HepG2 (cell line): ENCODE results near the gene DCAF15. TPM values are rescaled to one million over a fixed set of nuclear protein-coding genes. Genes with fewer than 3 reads are reported as not detected.

Experiments used
- ATAC-seq: fragments of 200-7000 bp; cut with Tn5 transposase; 3 replicates; pipeline ENCODE4 v1.9.1; 2020; ENCODE audit warnings: mild to moderate bottlenecking, moderate library complexity
- BruUV-seq: library from RNA; stranded (reverse); fragments of 400-500 nt; replicated peaks from 2 replicates; lab custom pipeline; 2021; lab: Mats Ljungman, UMichigan
- CTCF ChIA-PET: fragments of 300-600 bp; formaldehyde crosslinking; extraction: SDS; loops from one replicate; lab custom pipeline; 2021; ENCODE audit warnings: low total read pairs, inconsistent platforms, low intra/inter-chr PET ratio; lab: Yijun Ruan, JAX
- POLR2A ChIA-PET: fragments of 350-600 bp; sonication (Branson Sonifier 250); formaldehyde crosslinking; loops from one replicate; lab custom pipeline; 2020; ENCODE audit warnings: antibody characterized with exemption, inconsistent platforms; lab: Yijun Ruan, JAX
- DNase-seq: peaks from one replicate; pipeline ENCODE4 v3.0.0-alpha.2; 2015; ENCODE audit warnings: low spot score
- FAIRE-seq: peaks from 3 replicates; lab custom pipeline; 2011; peaks lifted over from hg19 to GRCh38; lab: Jason Lieb, UNC
- H2AFZ ChIP-seq: one replicate; pipeline ENCODE4 v1.6.1; 2011; ENCODE audit warnings: low read length, inconsistent platforms
- H3K27ac ChIP-seq: fragments of 300-600 bp; 3 replicates; pipeline ENCODE4 v1.8.0; 2011; ENCODE audit warnings: mixed run types, mild to moderate bottlenecking, mixed read lengths, low read length, inconsistent platforms; ENCODE audit not compliant: insufficient read depth; ENCODE audit errors: extremely low read length
- H3K27me3 ChIP-seq, 2 experiments: fragments of 200-600 bp in 1 of 2; 2 replicates in 1 of 2; 3 replicates in 1 of 2; pipeline versions ENCODE4 v1.6.0 to v1.8.0; 2011; ENCODE audit warnings: low read length in 2 of 2, mild to moderate bottlenecking in 2 of 2, moderate library complexity in 2 of 2, inconsistent platforms in 1 of 2; ENCODE audit not compliant: insufficient read depth in 2 of 2, control insufficient read depth in 1 of 2
- H3K36me3 ChIP-seq, 2 experiments: fragments of 200-600 bp in 1 of 2; replicated peaks in 1 of 2; 2 replicates in 1 of 2; 3 replicates in 1 of 2; pipeline versions ENCODE4 v1.5.1 to v1.8.0; 2011; ENCODE audit warnings: low read length in 2 of 2, inconsistent platforms in 1 of 2; ENCODE audit not compliant: insufficient read depth in 2 of 2, control insufficient read depth in 1 of 2
- H3K4me1 ChIP-seq: 2 replicates; pipeline ENCODE4 v1.5.1; 2012; ENCODE audit warnings: low read length, inconsistent platforms; ENCODE audit not compliant: insufficient read depth
- H3K4me2 ChIP-seq: 2 replicates; pipeline ENCODE4 v1.6.0; 2011; ENCODE audit warnings: low read depth, low read length, inconsistent platforms
- H3K4me3 ChIP-seq, 3 experiments: fragments of 200-600 bp in 1 of 3; sonication (generic), shearing (Covaris generic) in 1 of 3; replicated peaks in 1 of 3; 2 replicates each; pipeline ENCODE4 v1.5.1; 2011 to 2016; ENCODE audit warnings: low read length in 3 of 3, inconsistent platforms in 2 of 3, low read depth in 2 of 3, mild to moderate bottlenecking in 2 of 3, control low read depth in 1 of 3, mixed read lengths in 1 of 3; ENCODE audit not compliant: insufficient read depth in 1 of 3
- H3K79me2 ChIP-seq: one replicate; pipeline ENCODE4 v1.6.1; 2011; ENCODE audit warnings: low read length, inconsistent platforms; ENCODE audit not compliant: insufficient read depth
- H3K9ac ChIP-seq: 2 replicates; pipeline ENCODE4 v1.6.0; 2011; ENCODE audit warnings: mild to moderate bottlenecking, low read depth, low read length, inconsistent platforms; ENCODE audit not compliant: insufficient read depth
- H3K9me3 ChIP-seq: 2 replicates; pipeline ENCODE4 v1.5.1; 2012; ENCODE audit warnings: mild to moderate bottlenecking, low read length
- H4K20me1 ChIP-seq: 2 replicates; pipeline ENCODE4 v1.6.0; 2011; ENCODE audit warnings: inconsistent platforms, mild to moderate bottlenecking, low read length, moderate library complexity; ENCODE audit not compliant: insufficient read depth
- BCL3 ChIP-seq: sonication (generic); formaldehyde crosslinking; IDR thresholded peaks from 2 replicates; pipeline ENCODE4 v1.5.1; 2020; ENCODE audit warnings: mild to moderate bottlenecking, missing genetic modification reagents, moderate library complexity
- CEBPG ChIP-seq: IDR thresholded peaks from 2 replicates; pipeline ENCODE4 v1.6.1; 2016
- HINFP ChIP-seq: sonication (generic); formaldehyde crosslinking; IDR thresholded peaks from 2 replicates; pipeline ENCODE4 v1.4.0; 2020; ENCODE audit warnings: low read depth, mild to moderate bottlenecking, missing genetic modification reagents
- HNRNPH1 ChIP-seq: fragments of 200-400 bp; formaldehyde crosslinking; optimal IDR thresholded peaks from 2 replicates; pipeline ENCODE3; 2017; ENCODE audit warnings: mild to moderate bottlenecking, low read depth, low read length
- HOXA3 ChIP-seq: sonication (generic); formaldehyde crosslinking; IDR thresholded peaks from 2 replicates; pipeline ENCODE4 v1.5.0; 2020; ENCODE audit warnings: missing genetic modification reagents
- JARID2 ChIP-seq: sonication (generic); formaldehyde crosslinking; IDR thresholded peaks from 2 replicates; pipeline ENCODE4 v1.8.1; 2023; ENCODE audit warnings: missing genetic modification reagents, inconsistent platforms; ENCODE audit not compliant: insufficient replicate concordance
- PHF8 ChIP-seq: sonication (generic); formaldehyde crosslinking; IDR thresholded peaks from 2 replicates; pipeline ENCODE4 v1.5.0; 2020; ENCODE audit warnings: missing genetic modification reagents
- RBAK ChIP-seq: sonication (generic); formaldehyde crosslinking; IDR thresholded peaks from 2 replicates; pipeline ENCODE4 v1.5.1; 2020; ENCODE audit warnings: mild to moderate bottlenecking, missing genetic modification reagents
- RNF2 ChIP-seq: fragments of 450-650 bp; conservative IDR thresholded peaks from 2 replicates; pipeline ENCODE4 v1.6.1; 2016; ENCODE audit warnings: low read depth
- SRY ChIP-seq: sonication (generic); formaldehyde crosslinking; IDR thresholded peaks from 2 replicates; pipeline ENCODE4 v1.8.0; 2022; ENCODE audit warnings: mild to moderate bottlenecking, missing genetic modification reagents
- TFE3 ChIP-seq: IDR thresholded peaks from 2 replicates; pipeline ENCODE4 v1.6.1; 2016
- ZNF512 ChIP-seq: sonication (generic); formaldehyde crosslinking; IDR thresholded peaks from 2 replicates; pipeline ENCODE4 v1.4.0; 2020; ENCODE audit warnings: mild to moderate bottlenecking, missing genetic modification reagents
- ZNF639 ChIP-seq: conservative IDR thresholded peaks from 2 replicates; pipeline ENCODE4 v1.6.1; 2018; ENCODE audit warnings: missing genetic modification reagents
- ZNF703 ChIP-seq: sonication (generic); formaldehyde crosslinking; IDR thresholded peaks from 2 replicates; pipeline ENCODE4 v1.5.1; 2020; ENCODE audit warnings: missing genetic modification reagents, mild to moderate bottlenecking, moderate library complexity, borderline replicate concordance
- WGBS: methylation state at CpG from one replicate; pipeline ENCODE4 v1.1.6; 2017; ENCODE audit warnings: low lambda C conversion rate; 5-methylcytosine and 5-hydroxymethylcytosine counted together
- in situ Hi-C: cut with HindIII; loops from 2 replicates; pipeline ENCODE4 v1.10.0; 2017; ENCODE audit warnings: low pct_unique_long_range_greater_than_20kb; ENCODE audit not compliant: extremely low pct_ligation_motif_present
- intact Hi-C: fragments of 100-400 bp; cut with micrococcal nuclease; formaldehyde crosslinking; loops from one replicate; pipeline ENCODE4 v1.10.0; 2022; ENCODE audit not compliant: unreplicated experiment
- polyA plus RNA-seq, 8 experiments: library from polyadenylated mRNA; depleted of rRNA in 3 of 8; stranded (reverse) in 7 of 8; unstranded in 1 of 8; fragments of >200 nt; fragmentation: Illumina TruSeq in 4 of 8; extraction: Trizol in 4 of 8; gene quantifications; 2 replicates each; pipeline versions ENCODE4 v1.2.1 to v1.2.3, GENCODE V29; 2011 to 2016; ENCODE audit warnings: low read depth in 4 of 8, missing spikeins in 1 of 8, mixed read lengths in 1 of 8; ENCODE audit not compliant: insufficient read depth in 1 of 8
- total RNA-seq, 5 experiments: library from RNA; depleted of rRNA; stranded (reverse); fragments of >200 nt; fragmentation: Illumina TruSeq; extraction: Trizol; gene quantifications; 2 replicates each; pipeline ENCODE4 v1.2.3, GENCODE V29; 2016; ENCODE audit warnings: low read depth in 1 of 5

Gene DCAF15
- total and polyA plus RNA-seq, 2 of the 13 experiments (the other 11 are each of a cell fraction or from before 2014, with no cell fraction given) = 13.6 to 14.0 TPM

- no peak for FAIRE-seq
- in situ Hi-C loops = no loop called here
These were observed 17.6 kb downstream of the DCAF15 start for GRCh38 chr19:13969897-13970296.

More at GRCh38 chr19:13969897-13970296, 17.6 kb downstream of the DCAF15 start:
- Histone ChIP-seq H3K4me3 (no peak overlapping the region), H3K4me2 (no peak overlapping the region), H3K36me3 (peaks cover 10 to 51% of the 10 kb centered on the region in 2 experiments), H4K20me1 (no peaks in the 10 kb centered on the region), H3K9me3 (no peaks in the 10 kb centered on the region), H3K79me2 (no peaks in the 10 kb centered on the region), H3K27me3 (no peaks in the 10 kb centered on the region), H2AFZ (no peak overlapping the region), H3K27ac (no peak overlapping the region), H3K9ac (no peak overlapping the region), H3K4me1 (no peaks in the 10 kb centered on the region)
- POLR2A ChIA-PET = no interaction called here
- CTCF ChIA-PET = no interaction called here
- TF ChIP-seq CEBPG = no peak
- no peak for TF ChIP-seq BCL3
- no peak for TF ChIP-seq ZNF703 (CRISPR knock-in tag)
- no peak for TF ChIP-seq RNF2
- no peak for TF ChIP-seq TFE3 (CRISPR knock-in tag)
- TF ChIP-seq PHF8 = no peak
- TF ChIP-seq JARID2 (CRISPR knock-in tag) = no peak
- TF ChIP-seq RBAK (CRISPR knock-in tag) = no peak
- TF ChIP-seq ZNF639 = no peak
- no peak for TF ChIP-seq HOXA3 (CRISPR knock-in tag)
- no peak for TF ChIP-seq ZNF512 (CRISPR knock-in tag)
- TF ChIP-seq HNRNPH1 = no peak
- no peak for TF ChIP-seq HINFP (CRISPR knock-in tag)
- TF ChIP-seq SRY (CRISPR knock-in tag) = no peak
- intact Hi-C loops = no loop called here
- no TSS peak for BruUV-seq
- DNase-seq = no peak
- no peak for ATAC-seq
- WGBS = 97% methylated on average over 15 of the region's 18 CpGs
